NCI-H446 (cell line): ENCODE measurements around the gene MAP2K1.
A peak's percentile ranks its signal among the peaks of the same experiment; 100 is the strongest.
"Not testable (repeated sequence)": the region's sequence is repeated elsewhere in the genome, so short reads cannot be mapped to it uniquely, and the experiment has no call there.

ENCODE experiments used
- DNase-seq, 2 experiments: peaks; one replicate each; lab custom pipeline; 2025; lab: John Stamatoyannopoulos, UW

MAP2K1 gene

GRCh38 chr15:66424963-66425612 lies 38.4 kb downstream of the MAP2K1 start:
- DNase-seq = no peak

GRCh38 chr15:66425837-66426236 lies 39.1 kb downstream of the MAP2K1 start:
- DNase-seq = no peak

GRCh38 chr15:66429117-66429516 lies 42.4 kb downstream of the MAP2K1 start:
- no peak for DNase-seq

- no peak for DNase-seq
Measured at GRCh38 chr15:66429546-66429945, 42.8 kb downstream of the MAP2K1 start.

- no peak for DNase-seq
Measured at GRCh38 chr15:66430627-66431255, 44.0 kb downstream of the MAP2K1 start.

GRCh38 chr15:66433726-66434125 lies 47.0 kb downstream of the MAP2K1 start:
- DNase-seq = no peak

GRCh38 chr15:66440501-66440900 lies 53.8 kb downstream of the MAP2K1 start:
- no peak for DNase-seq

GRCh38 chr15:66452420-66452819 lies 65.7 kb downstream of the MAP2K1 start:
- DNase-seq = no peak

- peak; percentile 44 to 82 for DNase-seq
Measured at GRCh38 chr15:66452971-66453580, 66.4 kb downstream of the MAP2K1 start.

- DNase-seq = no peak
Measured at GRCh38 chr15:66454143-66454542, 67.4 kb downstream of the MAP2K1 start.

- no peak for DNase-seq
Measured at GRCh38 chr15:66456211-66456610, 69.5 kb downstream of the MAP2K1 start.

GRCh38 chr15:66459818-66460615 lies 73.3 kb downstream of the MAP2K1 start:
- DNase-seq = no peak

GRCh38 chr15:66461294-66461693 lies 74.6 kb downstream of the MAP2K1 start:
- not testable (repeated sequence) for DNase-seq

GRCh38 chr15:66461917-66462316 lies 75.2 kb downstream of the MAP2K1 start:
- DNase-seq = no peak

GRCh38 chr15:66462627-66463026 lies 75.9 kb downstream of the MAP2K1 start:
- no peak for DNase-seq

- not testable (repeated sequence) for DNase-seq
Measured at GRCh38 chr15:66465294-66465693, 78.6 kb downstream of the MAP2K1 start.

- not testable (repeated sequence) for DNase-seq
Measured at GRCh38 chr15:66467162-66468040, 80.7 kb downstream of the MAP2K1 start.

- DNase-seq = not testable (repeated sequence)
Measured at GRCh38 chr15:66470825-66471224, 84.1 kb downstream of the MAP2K1 start.

- no peak for DNase-seq
Measured at GRCh38 chr15:66472176-66472999, 85.7 kb downstream of the MAP2K1 start.

GRCh38 chr15:66474135-66474534 lies 87.4 kb downstream of the MAP2K1 start:
- DNase-seq = no peak

GRCh38 chr15:66474963-66475362 lies 88.3 kb downstream of the MAP2K1 start:
- DNase-seq = no peak
